ENCODE measurements around the gene MECR. TPM values are rescaled to one million over a fixed set of nuclear protein-coding genes. Genes with fewer than 3 reads are reported as not detected.
A peak's percentile ranks its signal among the peaks of the same experiment; 100 is the strongest.

Gene MECR
- total RNA-seq, 1 experiment from 2014 or later, result 42.9 TPM

- ATAC-seq (no peak), DNase-seq (ENCODE audit: low read depth, low spot score) (no peak)
- H3K27me3 ChIP-seq (ENCODE audit: insufficient read depth, low read length), result no peaks in the 10 kb centered on the region
- ChIA-PET POLR2A (interaction anchor here (1.4 kb wide), 1 partner anchor 10 kb away, joined by 4 read pairs; the partner anchor contains the start of gene SRSF4), RAD21 (ENCODE audit: low non-redundant PET in 1 of 2, low total read pairs in 2 of 2, uncharacterized antibody in 2 of 2, unreplicated experiment in 2 of 2) (no interaction called here), CTCF (interaction anchor here (1.6 to 1.9 kb wide), 2 partner anchors 47 to 289 kb away, joined by 3 to 4 read pairs; no protein-coding TSS in a partner anchor)
- no peaks in the 10 kb centered on the region for H3K9me3 ChIP-seq (ENCODE audit: control insufficient read depth in 1 of 2, insufficient read depth in 1 of 2, low read depth in 1 of 2, low read length in 2 of 2)
- H3K36me3 ChIP-seq (ENCODE audit: control insufficient read depth in 1 of 2, insufficient read depth in 2 of 2, low read length in 2 of 2), result peaks cover 5 to 26% of the 10 kb centered on the region in 2 experiments
- intact Hi-C loops (cut with micrococcal nuclease), result no loop called here
- H3K27ac ChIP-seq (ENCODE audit: low read depth, low read length), result no peak overlapping the region
- H3K4me2 ChIP-seq (ENCODE audit: low read length), result no peak overlapping the region
- peaks cover 39% of the 10 kb centered on the region; the same call in 1 of the 2 replicates for H4K20me1 ChIP-seq (ENCODE audit: insufficient read depth)
- H3K9ac ChIP-seq (ENCODE audit: low read length), result no peak overlapping the region
- TF ChIP-seq YY1 (IDR thresholded peaks at IDR 0.05; ENCODE audit: extremely low read depth, insufficient replicate concordance, low read depth, low read length) (no peak), CTCF (IDR thresholded peaks at IDR 0.05 in 2 of 3, conservative IDR thresholded peaks at IDR 0.05 in 1 of 3; ENCODE audit: borderline replicate concordance in 1 of 3, insufficient read depth in 1 of 3, low read depth in 2 of 3, low read length in 2 of 3) (no peak), EZH2 (IDR thresholded peaks at IDR 0.05) (no peak), REST (IDR thresholded peaks at IDR 0.05; ENCODE audit: low read depth) (no peak), EGR1 (IDR thresholded peaks at IDR 0.05; ENCODE audit: low read depth) (no peak)
- TSS peak; percentile 1 for BruUV-seq (replicated peaks)
- no peak overlapping the region for H3K4me3 ChIP-seq (replicated peaks in 1 of 2; ENCODE audit: low read depth in 1 of 2, low read length in 2 of 2)
- H3K9me2 ChIP-seq (ENCODE audit: insufficient read depth), result no peaks in the 10 kb centered on the region
- H3K79me2 ChIP-seq (ENCODE audit: insufficient read depth, low read length), result peaks cover 100% of the 10 kb centered on the region
- H2AFZ ChIP-seq (ENCODE audit: low read depth, low read length, poor library complexity, severe bottlenecking), result no peak overlapping the region
- H3K4me1 ChIP-seq (ENCODE audit: control insufficient read depth in 1 of 2, insufficient read depth in 2 of 2, low read length in 2 of 2), result no peaks in the 10 kb centered on the region
Measured at GRCh38 chr1:29171521-29171920, 59.2 kb downstream of the MECR start.
